ENCODE results near the gene VAV3. TPM values are rescaled to one million over a fixed set of nuclear protein-coding genes. Genes with fewer than 3 reads are reported as not detected.

The VAV3 gene
- total and polyA plus RNA-seq, 2 of the 8 experiments (the other 6 are each of a cell fraction or from before 2014, with no cell fraction given): 2.9 to 7.9 TPM

DNA sequence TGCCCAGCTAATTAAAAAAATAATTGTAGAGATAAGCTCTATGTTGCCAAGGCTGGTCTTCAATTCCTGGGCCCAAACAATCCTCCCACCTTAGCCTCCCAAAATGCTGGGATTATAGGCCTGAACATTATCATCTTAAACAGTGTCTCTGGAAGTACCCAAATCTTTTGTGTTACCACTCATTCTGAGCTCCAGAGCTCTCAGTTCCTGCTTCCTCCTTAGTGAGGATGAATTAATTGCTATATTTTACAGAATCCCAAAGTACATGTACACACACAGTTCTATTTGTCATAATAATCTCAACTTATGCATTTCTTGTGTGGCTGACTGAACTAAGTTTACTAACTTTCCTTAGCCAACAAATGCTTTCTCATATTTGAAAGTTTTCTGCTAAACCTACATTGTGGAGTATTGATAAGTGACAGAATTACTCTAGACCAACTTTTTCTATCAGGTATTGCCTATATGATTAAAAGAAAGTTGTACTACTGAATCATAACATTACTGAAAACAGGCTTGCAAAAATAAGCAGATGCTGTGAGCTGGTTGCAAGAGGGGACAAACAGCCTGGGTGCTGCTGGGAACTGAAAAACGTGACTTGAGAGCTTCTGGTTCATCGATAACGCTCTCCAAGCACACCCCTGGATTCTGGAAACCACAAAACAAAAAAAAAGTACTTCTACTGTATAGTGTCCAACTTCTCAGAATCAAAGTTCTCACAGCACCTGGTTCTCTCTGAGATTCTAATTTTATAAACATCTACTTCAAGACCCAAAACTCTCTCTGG is 15.3 kb downstream of the VAV3 start (continued):
- TF ChIP-seq ASH2L (IDR thresholded peaks at IDR 0.05; ENCODE audit: low read length) (no peak), CBX5 (IDR thresholded peaks at IDR 0.05; ENCODE audit: low read depth, low read length) (no peak), RFX5 (IDR thresholded peaks at IDR 0.05; ENCODE audit: borderline replicate concordance, low read depth, low read length) (no peak), TCF12 (IDR thresholded peaks at IDR 0.05; ENCODE audit: low read depth, low read length) (no peak), KDM1A (IDR thresholded peaks at IDR 0.05; ENCODE audit: borderline replicate concordance, low read length) (no peak), NANOG (IDR thresholded peaks at IDR 0.05; ENCODE audit: insufficient read depth, low read depth, low read length, poor library complexity, severe bottlenecking) (no peak), NRF1 (IDR thresholded peaks at IDR 0.05; ENCODE audit: low read depth, low read length) (no peak), YY1 (IDR thresholded peaks at IDR 0.05; ENCODE audit: low read depth, low read length) (no peak)
